BJ (cell line): ENCODE data around the gene DDAH1. TPM values are rescaled to one million over a fixed set of nuclear protein-coding genes. Genes with fewer than 3 reads are reported as not detected.
A peak's percentile ranks its signal among the peaks of the same experiment; 100 is the strongest.
"Not testable (repeated sequence)": the region's sequence is repeated elsewhere in the genome, so short reads cannot be mapped to it uniquely, and the experiment has no call there.

Source experiments
- CTCF ChIA-PET: fragments of 350-600 bp; formaldehyde crosslinking; extraction: SDS; loops from one replicate; lab custom pipeline; 2021; ENCODE audit warnings: antibody characterized with exemption, inconsistent platforms; lab: Yijun Ruan, JAX
- POLR2A ChIA-PET: fragments of 300-600 bp; sonication (Branson Sonifier 250); formaldehyde crosslinking; extraction: SDS; loops from one replicate; lab custom pipeline; 2021; ENCODE audit warnings: antibody characterized with exemption; lab: Charles Lee
- DNase-seq: peaks from one replicate; pipeline ENCODE4 v3.0.0-alpha.2; 2011; ENCODE audit warnings: low read depth
- H3K27me3 ChIP-seq: 2 replicates; pipeline ENCODE4 v1.6.0; 2011; ENCODE audit warnings: low read length; ENCODE audit not compliant: control insufficient read depth, insufficient read depth
- H3K36me3 ChIP-seq: 2 replicates; pipeline ENCODE4 v1.5.1; 2011; ENCODE audit warnings: low read length; ENCODE audit not compliant: control insufficient read depth, insufficient read depth
- H3K4me3 ChIP-seq: 2 replicates; pipeline ENCODE4 v1.5.1; 2011; ENCODE audit warnings: low read depth, mild to moderate bottlenecking, control low read depth, low read length
- polyA minus RNA-seq: library from RNA; depleted of rRNA, polyadenylated mRNA; stranded (reverse); fragments of >200 nt; gene quantifications from 2 replicates; pipeline ENCODE4 v1.2.3, GENCODE V29; 2011; rRNA and poly(A)+ RNA removed
- polyA plus RNA-seq: library from polyadenylated mRNA; depleted of rRNA; stranded (reverse); fragments of >200 nt; gene quantifications from 2 replicates; pipeline ENCODE4 v1.2.3, GENCODE V29; 2011; rRNA removed
- TF ChIP-seq, protein P1 (sequence below): IDR thresholded peaks from 2 replicates; pipeline ENCODE4 v1.5.1; 2011; ENCODE audit warnings: low read depth, mild to moderate bottlenecking, control low read depth, inconsistent platforms, low read length, moderate library complexity; ENCODE audit not compliant: insufficient read depth

DDAH1 gene
- polyA plus RNA-seq (244 and 286 TPM in 2 replicates), polyA minus RNA-seq (140 and 151 TPM in 2 replicates)

GRCh38 chr1:85465099-85465785, at the start of gene DDAH1:
TSS of gene DDAH1 (minus strand) at chr1:85465159. CDS start at chr1:85465045, 114 bp downstream.
- peak within 1 kb of the TSS; percentile 65 for H3K4me3 ChIP-seq
- TF ChIP-seq, protein P1, sequence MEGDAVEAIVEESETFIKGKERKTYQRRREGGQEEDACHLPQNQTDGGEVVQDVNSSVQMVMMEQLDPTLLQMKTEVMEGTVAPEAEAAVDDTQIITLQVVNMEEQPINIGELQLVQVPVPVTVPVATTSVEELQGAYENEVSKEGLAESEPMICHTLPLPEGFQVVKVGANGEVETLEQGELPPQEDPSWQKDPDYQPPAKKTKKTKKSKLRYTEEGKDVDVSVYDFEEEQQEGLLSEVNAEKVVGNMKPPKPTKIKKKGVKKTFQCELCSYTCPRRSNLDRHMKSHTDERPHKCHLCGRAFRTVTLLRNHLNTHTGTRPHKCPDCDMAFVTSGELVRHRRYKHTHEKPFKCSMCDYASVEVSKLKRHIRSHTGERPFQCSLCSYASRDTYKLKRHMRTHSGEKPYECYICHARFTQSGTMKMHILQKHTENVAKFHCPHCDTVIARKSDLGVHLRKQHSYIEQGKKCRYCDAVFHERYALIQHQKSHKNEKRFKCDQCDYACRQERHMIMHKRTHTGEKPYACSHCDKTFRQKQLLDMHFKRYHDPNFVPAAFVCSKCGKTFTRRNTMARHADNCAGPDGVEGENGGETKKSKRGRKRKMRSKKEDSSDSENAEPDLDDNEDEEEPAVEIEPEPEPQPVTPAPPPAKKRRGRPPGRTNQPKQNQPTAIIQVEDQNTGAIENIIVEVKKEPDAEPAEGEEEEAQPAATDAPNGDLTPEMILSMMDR, result no peak
- no peaks in the 10 kb centered on the region for H3K27me3 ChIP-seq
- CTCF ChIA-PET, result interaction anchor here (0.6 to 1.5 kb wide), 6 partner anchors 68 to 156 kb away, joined by 3 to 8 read pairs (median 4); no protein-coding TSS in a partner anchor
- no peak for DNase-seq
- no peaks in the 10 kb centered on the region for H3K36me3 ChIP-seq
- POLR2A ChIA-PET, result interaction anchor here (1.1 kb wide), 1 partner anchor 103 kb away, joined by 5 read pairs; no protein-coding TSS in a partner anchor

- H3K36me3 ChIP-seq, POLR2A ChIA-PET, H3K27me3 ChIP-seq, H3K4me3 ChIP-seq, DNase-seq, CTCF ChIA-PET: not testable (repeated sequence)
Measured at GRCh38 chr1:85513998-85514397, 49.0 kb upstream of the DDAH1 start.

GRCh38 chr1:85504417-85504816, 39.5 kb upstream of the DDAH1 start:
- Histone ChIP-seq H3K27me3 (no peaks in the 10 kb centered on the region), H3K36me3 (peaks cover 2% of the 10 kb centered on the region), H3K4me3 (no peak overlapping the region)
- ChIA-PET CTCF (interaction anchor here (1.4 kb wide), 1 partner anchor 21 kb away, joined by 3 read pairs; no protein-coding TSS in a partner anchor), POLR2A (no interaction called here)
- TF ChIP-seq, protein P1, result no peak
- no peak for DNase-seq

DNA sequence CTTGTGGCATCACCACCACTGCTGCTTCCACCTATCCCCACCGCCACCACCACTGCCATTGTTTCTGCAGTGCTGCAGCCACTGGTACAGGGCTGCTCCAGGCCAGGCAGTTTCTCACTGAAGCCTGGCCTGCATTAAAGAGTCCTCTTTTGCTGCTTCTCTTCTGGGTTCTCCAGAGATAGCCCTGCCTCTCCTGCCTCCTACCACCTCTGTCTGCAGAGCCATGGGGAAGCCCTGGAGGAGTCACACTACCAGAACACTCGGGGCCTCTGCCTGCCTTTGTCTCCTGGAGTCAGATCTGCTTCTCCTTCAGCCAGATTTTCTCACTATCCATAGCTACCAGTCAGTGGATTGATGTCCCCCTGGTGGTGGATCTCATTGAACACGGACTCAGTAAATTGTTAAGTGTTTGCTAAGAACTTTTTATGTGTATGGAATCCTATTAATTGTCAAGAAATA, 37.7 kb upstream of the DDAH1 start:
- ChIA-PET CTCF (interaction anchor here (1.0 kb wide), 1 partner anchor 51 kb away, joined by 3 read pairs; no protein-coding TSS in a partner anchor), POLR2A (interaction anchor here (0.6 kb wide), 1 partner anchor 189 kb away, joined by 3 read pairs; no protein-coding TSS in a partner anchor)
- no peaks in the 10 kb centered on the region; the same call in 1 of the 2 replicates for H3K36me3 ChIP-seq
- no peaks in the 10 kb centered on the region for H3K27me3 ChIP-seq
- no peak overlapping the region for H3K4me3 ChIP-seq
- TF ChIP-seq, protein P1, result peak; percentile 60
- DNase-seq, result no peak

- Histone ChIP-seq H3K27me3 (no peaks in the 10 kb centered on the region), H3K4me3 (no peak overlapping the region), H3K36me3 (no peaks in the 10 kb centered on the region; the same call in 1 of the 2 replicates)
- DNase-seq, result peak; percentile 19
- ChIA-PET CTCF (interaction anchor here (1.0 kb wide), 1 partner anchor 51 kb away, joined by 3 read pairs; no protein-coding TSS in a partner anchor), POLR2A (interaction anchor here (0.6 kb wide), 1 partner anchor 188 kb away, joined by 3 read pairs; no protein-coding TSS in a partner anchor)
- TF ChIP-seq, protein P1, result no peak
Measured at GRCh38 chr1:85502171-85502570, 37.2 kb upstream of the DDAH1 start.
